ENCODE measurements around the gene TMEM123. TPM values are rescaled to one million over a fixed set of nuclear protein-coding genes. Genes with fewer than 3 reads are reported as not detected.

Gene TMEM123
- total RNA-seq, 6 experiments from 2014 or later = 128 to 197 (median 161) TPM

- peak overlapping the region; percentile 100 for H3K27ac Mint-ChIP-seq
- no peaks in the 10 kb centered on the region for H3K9me3 Mint-ChIP-seq
- H3K4me3 Mint-ChIP-seq = peak overlapping the region; percentile 93
- no peaks in the 10 kb centered on the region for H3K27me3 Mint-ChIP-seq (ENCODE audit: insufficient read depth)
- H3K36me3 Mint-ChIP-seq (ENCODE audit: low read depth) = peaks cover 44% of the 10 kb centered on the region
- no peak for TF ChIP-seq CTCF (IDR thresholded peaks at IDR 0.05)
- H3K4me1 Mint-ChIP-seq (ENCODE audit: low read depth) = peaks cover 58% of the 10 kb centered on the region
- DNase-seq = peak; percentile 35
These were observed 104.8 kb downstream of the TMEM123 start for GRCh38 chr11:102347462-102348370.

- peaks cover 42% of the 10 kb centered on the region for H3K36me3 Mint-ChIP-seq (ENCODE audit: low read depth)
- H3K4me3 Mint-ChIP-seq = peak within 1 kb of the TSS; percentile 93
- H3K27me3 Mint-ChIP-seq (ENCODE audit: insufficient read depth) = no peaks in the 10 kb centered on the region
- H3K4me1 Mint-ChIP-seq (ENCODE audit: low read depth) = peaks cover 62% of the 10 kb centered on the region
- peak; percentile 87 for DNase-seq
- no peaks in the 10 kb centered on the region for H3K9me3 Mint-ChIP-seq
- peak; percentile 84 for TF ChIP-seq CTCF (IDR thresholded peaks at IDR 0.05)
- H3K27ac Mint-ChIP-seq = peak within 1 kb of the TSS; percentile 100
These were observed 105.7 kb downstream of the TMEM123 start, which contains the start of gene BIRC2 for GRCh38 chr11:102346748-102347461. TSS of gene BIRC2 (plus strand) at chr11:102347214. CDS start at chr11:102349855, 2,641 bp downstream.

GRCh38 chr11:102346456-102346747 is 106.2 kb downstream of the TMEM123 start:
- Mint-ChIP-seq H3K27me3 (ENCODE audit: insufficient read depth) (no peaks in the 10 kb centered on the region), H3K36me3 (ENCODE audit: low read depth) (peaks cover 37% of the 10 kb centered on the region), H3K4me3 (peak overlapping the region; percentile 93), H3K9me3 (no peaks in the 10 kb centered on the region), H3K4me1 (ENCODE audit: low read depth) (peaks cover 66% of the 10 kb centered on the region), H3K27ac (peak overlapping the region; percentile 100)
- no peak for DNase-seq
- no peak for TF ChIP-seq CTCF (IDR thresholded peaks at IDR 0.05)

Other genes starting within 250 kb of the TMEM123 start
- gene BIRC3, start 135.3 kb downstream of the TMEM123 start, total RNA-seq (2021; fragmentation: NEBNext Ultra II Directional; extraction: Animal tissue kit (Norgen Biotek cat#: 25700)) = under 1 TPM; 0.35 to 0.66 (median 0.42) TPM
- 10 to 100 TPM; 49.5 to 64.6 (median 58.3) TPM for gene BIRC2, start 105.6 kb downstream of the TMEM123 start, total RNA-seq (2021; fragmentation: NEBNext Ultra II Directional; extraction: Animal tissue kit (Norgen Biotek cat#: 25700))
- not detected for gene MMP7, start 78.0 kb upstream of the TMEM123 start, total RNA-seq (2021; fragmentation: NEBNext Ultra II Directional; extraction: Animal tissue kit (Norgen Biotek cat#: 25700))
- not detected for gene MMP20, start 172.6 kb upstream of the TMEM123 start, total RNA-seq (2021; fragmentation: NEBNext Ultra II Directional; extraction: Animal tissue kit (Norgen Biotek cat#: 25700))